ENCODE measurements around the gene BCAS1.

BCAS1 gene

DNA sequence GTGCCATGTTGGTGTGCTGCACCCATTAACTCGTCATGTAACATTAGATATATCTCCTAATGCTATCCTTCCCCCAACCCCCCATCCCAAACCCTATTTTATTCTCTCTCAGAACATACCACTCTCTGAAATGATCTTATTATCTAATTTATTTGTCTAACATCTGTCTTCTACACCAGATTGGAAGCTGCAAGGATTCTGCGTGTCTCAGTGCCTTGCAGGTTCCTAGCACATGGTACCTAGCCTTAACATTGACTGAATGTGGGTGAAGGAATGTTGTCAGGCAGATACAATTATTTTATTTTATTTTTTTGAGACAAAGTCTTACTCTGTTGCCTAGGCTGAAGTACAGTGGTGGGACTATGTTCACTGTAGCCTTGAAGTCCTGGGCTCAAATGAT lies 124.9 kb downstream of the BCAS1 start:
- no peak for DNase-seq (ENCODE audit: low read depth)
- no peak overlapping the region for H3K4me3 ChIP-seq (ENCODE audit: control insufficient read depth, low read depth, low read length)
- no peak for TF ChIP-seq CTCF (conservative IDR thresholded peaks at IDR 0.05; ENCODE audit: control insufficient read depth, insufficient read depth, low read depth, low read length)

DNA sequence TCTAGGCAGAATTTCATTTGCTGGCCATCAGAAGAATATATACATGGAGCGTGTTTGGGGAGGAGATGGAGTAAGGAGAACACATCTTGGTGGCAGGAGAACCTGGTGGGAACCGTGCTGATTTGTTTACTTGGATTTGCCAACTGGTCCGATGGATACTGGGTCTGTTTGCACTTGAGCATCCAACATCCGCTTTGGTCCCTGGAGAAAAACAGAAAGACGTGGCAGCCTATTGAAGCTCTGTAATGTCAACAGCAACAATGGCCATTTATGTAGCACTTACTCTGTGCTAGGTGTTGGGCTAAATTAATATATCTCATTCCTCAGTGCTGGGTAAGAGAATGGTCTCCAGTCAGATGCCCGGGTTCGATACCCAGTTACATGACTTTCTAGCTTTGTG lies 125.6 kb downstream of the BCAS1 start:
- no peak for TF ChIP-seq CTCF (conservative IDR thresholded peaks at IDR 0.05; ENCODE audit: control insufficient read depth, insufficient read depth, low read depth, low read length)

GRCh38 chr20:53943522-53944291 lies 126.7 kb downstream of the BCAS1 start:
- peak; percentile 68 for TF ChIP-seq CTCF (conservative IDR thresholded peaks at IDR 0.05; ENCODE audit: control insufficient read depth, insufficient read depth, low read depth, low read length)
- peak overlapping the region; percentile 6 for H3K4me3 ChIP-seq (ENCODE audit: control insufficient read depth, low read depth, low read length)
- peak; percentile 54 for DNase-seq (ENCODE audit: low read depth)

More for the DNA sequence above, 125.6 kb downstream of the BCAS1 start:
- DNase-seq (ENCODE audit: low read depth) = no peak
- H3K4me3 ChIP-seq (ENCODE audit: control insufficient read depth, low read depth, low read length) = no peak overlapping the region

DNA sequence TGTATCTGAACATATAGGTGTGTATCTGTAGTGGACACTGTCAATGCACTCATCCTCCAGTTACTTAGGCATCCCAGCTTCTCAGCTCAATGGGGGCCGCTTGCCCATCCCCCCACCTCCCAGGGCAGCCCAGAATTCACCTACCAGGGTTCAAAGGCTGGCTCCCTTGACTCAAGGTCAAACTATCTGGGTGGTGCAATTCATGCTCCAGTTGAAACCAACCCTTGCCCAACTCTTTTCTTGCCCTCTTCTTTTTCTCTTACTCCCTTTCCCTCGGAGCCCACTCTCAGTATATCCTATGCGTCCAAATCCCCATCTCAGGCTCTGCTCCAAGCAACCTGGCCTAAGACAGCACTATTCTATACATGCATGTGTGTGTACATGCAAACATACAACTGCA lies 127.4 kb downstream of the BCAS1 start:
- DNase-seq (ENCODE audit: low read depth) = no peak
- H3K4me3 ChIP-seq (ENCODE audit: control insufficient read depth, low read depth, low read length) = no peak overlapping the region
- no peak for TF ChIP-seq CTCF (conservative IDR thresholded peaks at IDR 0.05; ENCODE audit: control insufficient read depth, insufficient read depth, low read depth, low read length)

- TF ChIP-seq CTCF (conservative IDR thresholded peaks at IDR 0.05; ENCODE audit: control insufficient read depth, insufficient read depth, low read depth, low read length) = no peak
- no peak for DNase-seq (ENCODE audit: low read depth)
- no peak overlapping the region for H3K4me3 ChIP-seq (ENCODE audit: control insufficient read depth, low read depth, low read length)
Measured at GRCh38 chr20:53942472-53942816, 128.0 kb downstream of the BCAS1 start.

DNA sequence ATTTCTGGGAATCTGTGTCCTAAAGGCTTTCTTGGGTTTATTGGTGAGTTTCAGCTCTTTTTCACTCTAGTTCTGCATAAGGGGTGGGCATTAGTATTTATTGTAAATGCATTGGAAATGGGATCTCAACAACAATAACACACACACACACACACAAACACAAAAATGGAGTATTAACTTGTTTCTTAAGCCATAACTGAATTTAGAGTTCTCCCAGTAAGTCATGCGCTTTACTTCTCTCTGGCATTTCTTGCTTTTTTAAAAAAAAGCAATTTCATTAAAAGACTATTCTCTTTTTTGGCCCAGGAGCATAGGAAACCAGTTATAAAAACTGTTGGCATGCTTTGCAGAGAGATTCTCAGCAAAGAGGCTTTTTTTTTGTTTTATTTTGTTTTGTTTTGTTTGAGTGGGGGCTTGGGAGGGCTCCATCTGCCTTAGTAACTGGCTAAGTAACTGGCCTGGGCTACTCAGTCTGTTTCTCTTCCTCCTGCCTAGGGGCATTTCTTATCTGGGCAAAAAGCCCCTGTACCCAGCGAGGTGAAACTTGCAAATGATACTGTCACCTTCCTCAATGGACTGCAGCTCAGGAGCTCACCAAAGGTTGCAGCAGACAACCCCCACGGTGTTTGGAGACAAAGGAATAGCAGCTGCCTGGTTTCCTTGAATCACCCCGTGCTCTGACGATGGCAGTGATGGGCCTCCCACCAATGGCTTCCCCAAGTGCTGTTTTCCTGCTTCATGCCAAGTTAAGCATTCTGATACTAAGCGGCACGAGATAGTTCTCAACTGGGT lies 128.5 kb downstream of the BCAS1 start:
- no peak overlapping the region for H3K4me3 ChIP-seq (ENCODE audit: control insufficient read depth, low read depth, low read length)
- no peak for DNase-seq (ENCODE audit: low read depth)
- no peak for TF ChIP-seq CTCF (conservative IDR thresholded peaks at IDR 0.05; ENCODE audit: control insufficient read depth, insufficient read depth, low read depth, low read length)

Measured in fibroblast of mammary gland (primary cell).